Stomach (tissue), 9 donors: ENCODE data around the gene LHX5. TPM values are rescaled to one million over a fixed set of nuclear protein-coding genes. Genes with fewer than 3 reads are reported as not detected.
A peak's percentile ranks its signal among the peaks of the same experiment; 100 is the strongest.

Experiments used
- DNase-seq, 2 donors: peaks; one replicate each; pipeline versions ENCODE4 v3.0.0 to v3.0.0-alpha.2; 2013 to 2019
- H3K27ac ChIP-seq, 5 donors: fragments of 200-600 bp in 4 of 5; sonication (generic) in 4 of 5; one replicate each; pipeline ENCODE4 v1.5.1; 2013 to 2019; ENCODE audit warnings: mild to moderate bottlenecking in 1 of 5, moderate library complexity in 1 of 5
- H3K27me3 ChIP-seq, 3 donors: fragments of 200-600 bp; sonication (generic); one replicate each; pipeline ENCODE4 v1.5.1; 2017 to 2019; ENCODE audit warnings: mixed run types in 1 of 3
- H3K36me3 ChIP-seq, 4 donors: fragments of 200-600 bp; sonication (generic); 1 replicate in 3 of 4; 2 replicates in 1 of 4; pipeline ENCODE4 v1.5.1; 2016 to 2019
- H3K4me1 ChIP-seq, 4 donors: fragments of 200-600 bp; sonication (generic); one replicate each; pipeline ENCODE4 v1.5.1; 2016 to 2019
- H3K4me3 ChIP-seq, 4 donors: fragments of 200-600 bp; sonication (generic) in 3 of 4; one replicate each; pipeline ENCODE4 v1.5.1; 2016 to 2019; ENCODE audit warnings: mild to moderate bottlenecking in 1 of 4
- H3K9me3 ChIP-seq, 4 donors: fragments of 200-600 bp; sonication (generic); one replicate each; pipeline ENCODE4 v1.5.1; 2016 to 2019
- CTCF ChIP-seq, 7 experiments: fragments of 450-650 bp in 4 of 7; fragments of 200-600 bp in 3 of 7; sonication (generic) in 3 of 7; IDR thresholded peaks; one replicate each; pipeline ENCODE4 v1.5.1; 2016 to 2019; ENCODE audit warnings: antibody characterized with exemption in 7 of 7, control low read depth in 2 of 7, mild to moderate bottlenecking in 1 of 7
- EP300 ChIP-seq: sonication (generic); formaldehyde crosslinking; IDR thresholded peaks from one replicate; pipeline ENCODE4 v1.6.1; 2017; ENCODE audit warnings: antibody characterized with exemption
- POLR2A ChIP-seq, 4 donors: fragments of 450-650 bp; IDR thresholded peaks; one replicate each; pipeline ENCODE4 v1.6.1; 2016; ENCODE audit warnings: antibody characterized with exemption in 4 of 4, control low read depth in 2 of 4, mild to moderate bottlenecking in 1 of 4, moderate library complexity in 1 of 4
- POLR2AphosphoS5 ChIP-seq, 3 donors: sonication (generic); formaldehyde crosslinking; IDR thresholded peaks; one replicate each; pipeline ENCODE4 v1.6.1; 2016; ENCODE audit warnings: antibody characterized with exemption in 3 of 3
- WGBS, 5 donors: extraction: QIAGEN DNeasy Blood & Tissue Kit in 3 of 5; methylation state at CpG; one replicate each; pipeline versions ENCODE4 v1.1.5 to v1.1.7; 2013 to 2018; 5-methylcytosine and 5-hydroxymethylcytosine counted together
- intact Hi-C: fragments of 100-400 bp; cut with DNase I; formaldehyde crosslinking; loops from one replicate; pipeline ENCODE4 v1.15.1; 2023; ENCODE audit warnings: low total_unique reads
- polyA plus RNA-seq, 3 donors: library from polyadenylated mRNA; stranded (reverse); fragments of 200-250 nt; gene quantifications; one replicate each; pipeline ENCODE4 v1.2.3, GENCODE V29; 2013
- total RNA-seq, 5 donors: library from RNA; depleted of rRNA; stranded (reverse); fragments of >200 nt; gene quantifications; one replicate each; pipeline versions ENCODE4 v1.1.0 to v1.2.3, GENCODE V29; 2014 to 2016
- donor health status: healthy with polysubstance abuse.
- donor health status: Bipolar disorder and iron deficiency.
- donor health status: healthy.

LHX5 gene
- total and polyA plus RNA-seq, 8 donors, result 0.29 to 1.4 (median 0.45) TPM; not detected in 3

GRCh38 chr12:113443030-113443539 lies 28.6 kb downstream of the LHX5 start:
- no peak for DNase-seq
- no peak overlapping the region for H3K4me3 ChIP-seq
- H3K27ac ChIP-seq, result no peak overlapping the region
- TF ChIP-seq EP300, result no peak
- no peak for TF ChIP-seq POLR2AphosphoS5 (IDR thresholded peaks at IDR 0.05)
- TF ChIP-seq CTCF (IDR thresholded peaks at IDR 0.05), result no peak
- no peak for TF ChIP-seq POLR2A (IDR thresholded peaks at IDR 0.05)
- H3K36me3 ChIP-seq, result no peaks in the 10 kb centered on the region
- H3K27me3 ChIP-seq, result peaks cover 0 to 81% (median 14%) of the 10 kb centered on the region in 3 donors
- peaks cover 0 to 7% (median 5%) of the 10 kb centered on the region in 4 donors for H3K9me3 ChIP-seq
- intact Hi-C loops, result no loop called here
- 78 to 96% (median 91%) methylated on average over 6 of the region's 6 CpGs for WGBS, 5 donors
- H3K4me1 ChIP-seq, result no peaks in the 10 kb centered on the region

- H3K4me3 ChIP-seq, result no peak overlapping the region
- H3K9me3 ChIP-seq, result peaks cover 0 to 7% (median 4%) of the 10 kb centered on the region in 4 donors
- peaks cover 0 to 67% (median 11%) of the 10 kb centered on the region in 3 donors for H3K27me3 ChIP-seq
- no peaks in the 10 kb centered on the region for H3K36me3 ChIP-seq
- no peaks in the 10 kb centered on the region for H3K4me1 ChIP-seq
- 23 to 50% (median 35%) methylated on average over 14 of the region's 14 CpGs for WGBS, 5 donors
- no peak overlapping the region for H3K27ac ChIP-seq
- no peak for TF ChIP-seq EP300
- no peak for TF ChIP-seq CTCF (IDR thresholded peaks at IDR 0.05)
- no peak for TF ChIP-seq POLR2A (IDR thresholded peaks at IDR 0.05)
- no peak for TF ChIP-seq POLR2AphosphoS5 (IDR thresholded peaks at IDR 0.05)
- peak in 1 of 2 donors; percentile 58 for DNase-seq
- intact Hi-C loops, result no loop called here
These were observed 30.5 kb downstream of the LHX5 start for GRCh38 chr12:113440947-113441782.

- intact Hi-C loops, result no loop called here
- Histone ChIP-seq H3K4me1 (no peaks in the 10 kb centered on the region), H3K27ac (no peak overlapping the region), H3K36me3 (no peaks in the 10 kb centered on the region), H3K4me3 (no peak overlapping the region), H3K9me3 (peaks cover 0 to 1% (median under 1%) of the 10 kb centered on the region in 4 donors), H3K27me3 (peaks cover 0 to 62% (median 11%) of the 10 kb centered on the region in 3 donors)
- DNase-seq, result no peak
- 60 to 75% (median 67%) methylated on average over 7 of the region's 7 CpGs for WGBS, 5 donors
- TF ChIP-seq EP300 (no peak), POLR2AphosphoS5 (IDR thresholded peaks at IDR 0.05) (no peak), CTCF (IDR thresholded peaks at IDR 0.05) (no peak), POLR2A (IDR thresholded peaks at IDR 0.05) (no peak)
These were observed 31.3 kb downstream of the LHX5 start for GRCh38 chr12:113440336-113440735.

- TF ChIP-seq CTCF (IDR thresholded peaks at IDR 0.05), result peak in 2 of 7 experiments; percentile 15 to 43
- TF ChIP-seq POLR2A (IDR thresholded peaks at IDR 0.05), result no peak
- TF ChIP-seq EP300, result no peak
- H3K9me3 ChIP-seq, result no peaks in the 10 kb centered on the region
- H3K36me3 ChIP-seq, result no peaks in the 10 kb centered on the region
- H3K27me3 ChIP-seq, result peaks cover 0 to 55% (median 11%) of the 10 kb centered on the region in 3 donors
- no peak overlapping the region for H3K27ac ChIP-seq
- intact Hi-C loops, result no loop called here
- no peaks in the 10 kb centered on the region for H3K4me1 ChIP-seq
- H3K4me3 ChIP-seq, result no peak overlapping the region
- peak; percentile 39 to 73 for DNase-seq
- WGBS, 5 donors, result 25 to 40% (median 35%) methylated on average over 8 of the region's 8 CpGs
These were observed 32.1 kb downstream of the LHX5 start for GRCh38 chr12:113439606-113440030.
